ENCODE measurements around the gene PLOD1. TPM values are rescaled to one million over a fixed set of nuclear protein-coding genes. Genes with fewer than 3 reads are reported as not detected.
"Not testable (repeated sequence)": the region's sequence is repeated elsewhere in the genome, so short reads cannot be mapped to it uniquely, and the experiment has no call there.

PLOD1 gene
- total RNA-seq, 1 donor from 2014 or later = 238 TPM

- DNase-seq (ENCODE audit: low spot score) = no peak
Observed at GRCh38 chr1:11938722-11939526, 4.4 kb downstream of the PLOD1 start.

DNA sequence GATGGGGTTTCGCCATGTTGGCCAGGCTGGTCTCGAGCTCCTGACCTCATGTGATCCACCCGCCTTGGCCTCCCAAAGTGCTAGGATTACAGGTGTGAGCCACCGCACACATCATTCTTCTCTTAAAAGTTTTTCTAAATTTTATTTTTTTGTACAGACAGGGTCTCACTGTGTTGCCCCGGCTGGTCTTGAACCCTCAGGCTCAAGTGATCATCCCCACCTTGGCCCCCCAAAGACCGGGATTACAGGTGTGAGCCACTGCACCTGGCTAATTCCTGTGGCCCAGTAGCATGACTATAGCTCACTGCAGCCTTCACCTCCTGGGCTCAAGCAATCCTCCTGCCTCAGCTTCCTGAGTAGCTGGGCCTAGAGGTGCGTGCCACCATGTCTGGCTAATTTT lies 5.3 kb downstream of the PLOD1 start:
- DNase-seq (ENCODE audit: low spot score) = not testable (repeated sequence)

- peak; percentile 66 for DNase-seq (ENCODE audit: low spot score)
Observed at GRCh38 chr1:11940260-11940921, 5.9 kb downstream of the PLOD1 start.

DNA sequence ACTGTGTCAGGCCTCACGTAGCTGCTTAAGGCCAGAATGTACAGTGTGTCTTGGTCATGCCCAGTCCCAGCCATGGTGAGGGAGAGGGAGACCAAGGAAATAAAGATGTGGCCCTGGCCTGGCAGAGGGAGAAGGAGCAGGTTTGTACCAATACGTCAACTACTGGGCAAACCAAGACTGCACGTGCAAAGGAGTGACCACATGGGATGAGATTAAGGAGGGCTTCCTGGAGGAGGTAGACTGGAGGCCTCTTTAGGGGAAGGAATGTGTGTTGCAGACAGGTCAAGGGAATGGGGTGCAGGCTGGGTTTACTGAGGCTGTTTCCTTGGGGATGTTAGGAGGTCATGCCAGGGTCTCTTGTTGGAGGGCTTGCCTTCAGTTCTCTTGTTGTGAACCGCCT lies 7.8 kb downstream of the PLOD1 start:
- DNase-seq (ENCODE audit: low spot score) = no peak

DNA sequence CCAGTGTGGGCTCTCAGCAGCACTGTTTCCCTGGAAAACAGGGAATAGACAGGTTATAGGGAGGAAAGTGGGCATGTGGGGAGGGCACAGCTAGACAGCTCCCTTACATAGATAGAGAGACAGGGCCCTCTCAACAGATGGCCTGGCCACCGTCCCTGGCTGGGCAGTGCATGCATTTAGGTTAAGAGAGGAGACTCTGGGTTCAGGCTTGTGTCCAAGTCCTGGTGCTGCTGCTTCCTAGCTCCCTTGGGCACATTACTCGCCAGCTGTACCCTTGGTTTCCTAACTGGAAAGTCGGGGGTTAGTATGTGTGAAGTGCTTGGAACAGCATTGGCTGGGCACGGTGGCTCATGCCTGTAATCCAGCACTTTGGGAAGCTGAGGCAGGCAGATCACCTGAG lies 9.1 kb downstream of the PLOD1 start:
- no peak for DNase-seq (ENCODE audit: low spot score)

DNA sequence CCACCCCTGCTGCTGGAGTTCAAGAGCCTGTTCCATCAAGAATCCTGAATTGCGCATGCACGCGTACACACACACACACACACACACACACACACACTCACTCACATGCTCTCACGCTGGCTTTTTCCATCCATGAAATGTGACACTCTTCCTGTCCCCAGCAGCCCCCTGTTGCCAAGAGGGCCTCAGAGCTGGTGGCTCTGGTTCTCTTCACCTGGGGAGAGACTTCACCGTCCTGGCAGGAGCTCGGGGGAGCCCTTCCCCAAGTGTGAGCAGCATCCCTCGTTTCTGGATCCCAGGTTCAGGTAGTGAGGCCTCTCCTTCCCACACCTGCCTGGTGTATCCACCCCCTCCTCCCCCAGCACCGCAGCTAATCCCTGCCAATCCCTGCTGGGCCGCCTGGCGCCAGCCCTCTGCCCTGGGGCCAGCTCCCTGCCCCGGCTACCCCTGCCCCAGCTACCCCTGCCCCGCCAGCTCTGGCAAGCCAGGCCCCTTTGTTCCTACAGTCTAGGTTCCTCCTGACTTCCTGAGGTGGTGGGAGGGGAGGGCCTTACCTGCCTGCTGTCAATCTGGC lies 9.9 kb downstream of the PLOD1 start:
- peak; percentile 73 for DNase-seq (ENCODE audit: low spot score)

DNA sequence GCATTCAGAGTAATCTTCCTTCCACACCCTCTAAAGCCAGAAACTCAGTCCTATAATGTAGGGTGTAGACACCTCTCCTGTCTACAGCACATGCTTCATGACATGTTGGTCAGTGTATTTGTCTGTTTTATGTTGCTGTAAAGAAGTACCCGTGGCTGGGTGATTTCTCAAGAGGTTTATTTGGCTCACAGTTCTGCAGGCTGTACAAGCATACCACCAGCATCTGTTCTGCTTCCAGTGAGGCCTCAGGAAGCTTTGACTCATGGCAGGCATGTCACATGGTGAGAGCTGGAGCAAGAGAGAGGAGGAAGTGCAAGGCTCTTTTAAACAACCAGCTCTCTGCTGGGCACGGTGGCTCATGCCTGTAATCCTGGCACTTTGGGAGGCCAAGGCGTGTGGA lies 12.1 kb downstream of the PLOD1 start:
- no peak for DNase-seq (ENCODE audit: low spot score)

DNA sequence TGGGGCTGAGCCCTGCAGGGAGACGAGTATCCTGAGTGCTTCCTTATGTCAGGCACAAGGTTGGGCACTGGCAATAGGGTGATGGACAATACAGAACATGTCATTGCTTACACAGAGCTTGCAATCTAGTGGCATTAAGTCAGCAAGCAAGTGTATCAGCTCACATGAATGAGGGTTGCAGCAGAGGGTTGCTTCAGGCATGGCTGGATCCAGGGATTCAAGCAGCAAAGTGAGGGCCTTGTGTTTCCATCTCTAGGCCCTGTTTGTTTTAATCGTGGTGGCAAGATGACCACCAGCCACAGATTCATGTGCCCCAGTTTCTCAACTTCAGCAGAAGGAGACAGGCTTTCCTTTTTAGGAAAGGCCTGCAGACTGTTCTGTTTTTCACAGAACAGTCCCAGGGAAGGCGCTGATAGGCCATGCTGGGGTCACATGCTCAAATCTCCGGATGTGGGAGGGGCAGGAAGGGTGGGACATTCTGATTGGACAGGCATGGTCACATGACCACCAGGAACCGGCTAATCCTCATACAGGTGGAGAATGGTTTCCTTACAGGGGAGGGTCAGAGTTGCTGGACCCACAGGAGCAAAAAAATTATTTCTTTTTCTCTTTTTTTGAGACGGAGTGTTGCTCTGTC lies 14.4 kb downstream of the PLOD1 start:
- no peak for DNase-seq (ENCODE audit: low spot score)

- no peak for DNase-seq (ENCODE audit: low spot score)
Observed at GRCh38 chr1:11951901-11952300, 17.4 kb downstream of the PLOD1 start.

DNA sequence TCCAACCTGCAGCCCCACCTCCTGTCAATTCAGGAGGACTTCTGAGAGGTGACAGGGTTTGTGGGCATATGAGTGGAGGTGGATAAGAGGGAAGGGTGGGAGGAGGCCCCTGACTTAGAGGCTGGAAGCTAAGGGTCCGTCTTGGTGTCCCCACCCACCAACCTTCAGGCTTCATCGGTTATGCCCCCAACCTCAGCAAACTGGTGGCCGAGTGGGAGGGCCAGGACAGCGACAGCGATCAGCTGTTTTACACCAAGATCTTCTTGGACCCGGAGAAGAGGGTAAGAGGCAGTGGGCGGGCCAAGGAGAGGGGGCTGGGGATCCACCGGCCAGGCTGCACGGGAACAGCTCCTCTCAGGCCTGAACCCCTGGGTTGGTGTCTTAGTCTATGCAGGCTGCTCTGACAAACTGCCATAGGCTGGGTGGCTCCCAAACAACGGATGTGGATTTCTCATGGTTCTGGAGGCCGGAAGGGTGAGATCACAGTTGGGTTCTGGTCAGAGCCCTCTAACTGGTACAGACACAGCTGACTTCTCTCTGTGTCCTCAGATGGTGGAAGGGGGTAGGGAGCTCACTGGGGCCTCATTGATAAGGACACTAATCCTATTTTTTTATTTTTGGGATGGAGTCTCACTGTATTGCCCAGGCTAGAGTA lies 18.1 kb downstream of the PLOD1 start:
- no peak for DNase-seq (ENCODE audit: low spot score)

DNA sequence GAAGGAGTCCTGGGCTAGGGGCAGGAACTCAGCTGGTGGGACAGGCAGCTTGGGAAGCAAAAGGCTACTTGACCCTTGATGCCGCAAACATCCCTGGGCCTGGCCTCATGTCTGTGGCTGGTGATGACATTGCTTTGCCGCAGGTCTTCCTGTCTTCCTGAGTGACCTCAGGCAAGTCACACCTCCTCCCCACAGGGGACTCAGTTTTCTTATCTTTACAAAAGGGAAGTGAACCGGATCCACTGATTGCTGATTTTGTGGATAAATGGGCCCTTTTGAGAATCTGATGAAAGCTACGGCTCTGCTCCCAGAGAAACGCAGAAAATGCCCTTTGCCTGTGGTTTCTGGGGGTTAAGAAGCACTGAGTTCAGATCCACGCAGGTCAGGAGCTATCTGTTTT lies 20.7 kb downstream of the PLOD1 start:
- no peak for DNase-seq (ENCODE audit: low spot score)

GRCh38 chr1:11957398-11957797 lies 22.9 kb downstream of the PLOD1 start:
- no peak for DNase-seq (ENCODE audit: low spot score)

DNA sequence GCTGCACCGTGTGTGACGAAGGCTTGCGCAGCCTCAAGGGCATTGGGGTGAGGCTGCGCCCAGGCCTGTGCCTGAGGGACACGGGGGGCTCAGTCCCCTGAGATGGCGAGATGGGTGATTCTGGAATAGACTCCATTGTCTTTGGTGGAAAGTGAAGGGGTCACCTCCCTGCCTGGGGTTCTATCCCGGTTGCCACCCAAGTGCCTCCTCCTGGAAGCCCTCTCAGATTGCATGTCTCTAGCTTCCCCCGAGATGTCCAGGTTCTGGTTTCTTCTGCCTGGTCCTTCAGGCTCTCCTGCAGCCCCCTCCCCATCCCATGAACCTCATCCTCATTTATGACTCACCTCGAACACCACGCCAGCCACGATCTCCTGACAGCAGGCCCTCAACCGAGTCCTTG lies 23.4 kb downstream of the PLOD1 start:
- no peak for DNase-seq (ENCODE audit: low spot score)

GRCh38 chr1:11960276-11960675 lies 25.8 kb downstream of the PLOD1 start:
- no peak for DNase-seq (ENCODE audit: low spot score)

DNA sequence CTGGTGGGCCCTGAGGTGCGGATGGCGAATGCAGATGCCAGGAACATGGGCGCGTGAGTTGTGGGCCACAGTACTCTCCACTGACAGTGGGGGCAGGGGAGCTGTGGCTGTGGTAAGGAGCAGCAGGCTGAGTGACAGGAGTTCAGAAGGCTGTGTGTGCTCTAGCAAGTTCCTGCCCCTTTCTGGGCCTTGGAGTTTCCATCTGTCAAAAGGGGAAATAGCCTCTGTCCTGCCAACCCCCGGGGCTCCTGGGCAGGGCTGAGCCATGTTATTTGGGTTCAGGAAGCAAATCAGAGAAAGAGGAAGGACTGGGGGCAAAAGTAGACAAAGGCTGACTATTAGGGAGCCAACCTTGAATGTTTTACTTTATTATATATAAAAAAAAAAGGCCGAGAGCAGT lies 26.2 kb downstream of the PLOD1 start:
- peak; percentile 35 for DNase-seq (ENCODE audit: low spot score)

DNA sequence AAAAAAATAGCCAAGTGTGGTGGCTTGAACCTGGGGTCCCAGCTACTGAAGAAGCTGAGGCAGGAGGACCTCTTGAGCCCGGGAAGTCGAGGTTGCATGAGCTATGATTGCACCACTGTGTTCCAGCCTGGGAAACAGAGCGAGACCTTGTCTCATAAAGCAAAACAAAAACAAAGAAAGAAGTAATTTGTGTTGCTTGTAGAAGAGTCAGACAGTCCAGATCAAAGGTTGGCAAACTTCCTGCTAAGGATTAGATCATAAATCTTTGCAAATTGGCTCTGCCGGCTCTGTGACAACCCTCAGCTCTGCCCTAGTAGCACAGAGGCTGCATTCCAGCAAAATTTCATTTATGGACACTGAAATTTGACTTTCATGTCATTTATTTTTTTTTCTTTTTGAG lies 26.7 kb downstream of the PLOD1 start:
- no peak for DNase-seq (ENCODE audit: low spot score)

- no peak for DNase-seq (ENCODE audit: low spot score)
Observed at GRCh38 chr1:11963622-11964021, 29.1 kb downstream of the PLOD1 start.

DNA sequence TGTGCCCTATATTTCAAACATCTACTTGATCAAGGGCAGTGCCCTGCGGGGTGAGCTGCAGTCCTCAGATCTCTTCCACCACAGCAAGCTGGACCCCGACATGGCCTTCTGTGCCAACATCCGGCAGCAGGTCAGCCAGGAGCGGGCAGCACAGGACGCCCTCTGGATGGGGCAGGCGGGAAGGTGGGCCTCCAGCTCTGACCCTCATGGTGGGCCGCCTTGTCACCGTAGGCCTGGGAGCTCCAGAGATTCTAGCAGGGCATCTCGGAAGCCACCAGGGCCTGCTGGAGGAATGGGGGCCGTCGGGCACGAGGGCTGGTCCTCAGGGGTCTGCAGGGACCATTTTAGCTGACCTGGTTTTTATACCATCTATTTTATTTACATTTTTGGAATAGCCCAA lies 30.1 kb downstream of the PLOD1 start:
- no peak for DNase-seq (ENCODE audit: low spot score)

- no peak for DNase-seq (ENCODE audit: low spot score)
Observed at GRCh38 chr1:11967028-11967547, 32.6 kb downstream of the PLOD1 start.

DNA sequence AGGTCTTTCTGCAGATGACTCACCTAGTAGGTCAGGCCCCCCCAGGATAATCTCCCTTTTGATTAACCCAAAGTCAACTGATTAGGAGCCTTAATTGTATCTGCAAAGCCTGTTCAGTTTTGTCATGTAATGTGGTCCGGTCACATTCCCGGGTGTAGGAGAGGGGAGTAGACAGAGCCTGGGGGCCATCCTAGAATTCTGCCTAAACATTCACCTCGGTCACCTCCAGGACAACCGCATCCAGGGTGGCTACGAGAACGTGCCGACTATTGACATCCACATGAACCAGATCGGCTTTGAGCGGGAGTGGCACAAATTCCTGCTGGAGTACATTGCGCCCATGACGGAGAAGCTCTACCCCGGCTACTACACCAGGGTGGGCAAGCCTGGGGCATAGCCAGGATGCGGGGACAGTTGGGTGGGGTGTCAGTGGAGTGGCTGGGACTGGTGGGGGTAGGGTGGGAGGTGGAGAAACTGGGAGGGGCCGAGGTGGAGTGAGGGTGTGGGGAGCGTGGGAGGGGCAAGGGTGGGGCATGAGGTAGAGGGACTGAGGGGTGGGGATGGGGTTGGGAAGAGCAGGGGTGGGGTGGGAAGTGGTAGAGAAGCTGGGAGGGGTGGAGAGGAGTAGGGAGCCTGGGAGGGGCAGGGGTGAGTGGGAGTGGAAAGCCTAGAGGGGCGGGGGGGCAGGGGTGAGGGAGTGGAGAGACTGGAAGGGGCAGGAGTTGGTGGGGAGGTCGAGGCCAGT lies 36.1 kb downstream of the PLOD1 start:
- no peak for DNase-seq (ENCODE audit: low spot score)

- peak; percentile 34 for DNase-seq (ENCODE audit: low spot score)
Observed at GRCh38 chr1:11977625-11978024, 43.1 kb downstream of the PLOD1 start.

Data from umbilical cord (tissue), 2 donors.